Measurements from ENCODE around the gene PGGHG. TPM values are rescaled to one million over a fixed set of nuclear protein-coding genes. Genes with fewer than 3 reads are reported as not detected.

The PGGHG gene
- 23.2 and 25.1 TPM in 2 replicates for total RNA-seq
- long read RNA-seq, result 0 reads

DNA sequence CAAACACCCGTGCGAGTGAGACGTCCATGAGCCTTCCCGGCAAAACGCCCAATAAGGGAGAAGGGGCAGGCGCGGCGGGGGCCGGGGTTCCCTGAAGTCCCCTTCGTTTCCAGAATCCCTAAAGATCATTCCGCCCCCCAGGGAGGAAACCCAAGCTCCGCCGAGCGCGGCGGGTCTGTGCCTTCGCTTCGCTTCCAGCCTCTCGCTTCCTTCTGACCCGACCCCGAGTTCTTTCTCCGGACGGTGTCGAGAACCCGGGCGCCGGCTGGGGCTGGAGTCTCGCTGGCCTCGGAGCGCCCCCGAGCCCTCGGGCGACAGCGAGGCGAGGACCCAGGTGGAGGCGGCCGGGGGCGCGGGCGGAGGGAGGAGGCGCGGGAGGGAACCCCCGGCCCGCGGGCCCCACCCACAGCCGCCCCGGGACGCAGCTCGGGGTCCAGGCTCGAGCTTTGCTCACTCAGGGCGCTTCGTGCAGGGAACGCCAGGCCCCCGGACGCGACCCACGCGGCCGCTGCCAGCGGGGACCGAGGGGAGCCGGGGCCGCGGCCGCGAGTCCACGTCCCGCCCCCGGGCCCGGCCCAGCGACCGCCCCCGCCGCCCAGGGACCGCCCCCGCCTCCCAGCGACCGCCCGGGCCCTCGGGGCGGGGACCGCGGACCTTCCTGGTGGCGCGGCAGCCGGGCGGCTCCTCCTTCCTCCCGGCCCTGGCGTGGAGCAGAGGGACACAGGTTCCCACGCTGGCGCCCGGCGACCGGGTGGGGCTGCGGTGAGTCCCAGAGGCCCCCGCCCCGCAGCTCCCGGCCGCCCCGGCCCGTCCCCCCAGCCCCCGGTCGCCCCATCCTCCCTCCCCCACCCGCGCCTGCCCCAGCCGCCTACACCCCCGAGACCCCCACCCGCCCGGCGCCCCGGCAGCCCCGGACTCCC lies at the start of gene PGGHG:
PGGHG (plus strand) TSS at position 649 of the 920 bp plus-strand sequence. CDS start 691 bp downstream, outside the sequence.
- peak; percentile 40 for DNase-seq (ENCODE audit: low read depth, low spot score)
- peak within 1 kb of the TSS; percentile 77 for H3K4me3 Mint-ChIP-seq
- peaks cover 13% of the 10 kb centered on the region for H3K27me3 Mint-ChIP-seq (ENCODE audit: low read depth)
- H3K27ac Mint-ChIP-seq (ENCODE audit: unreplicated experiment), result no peak within 1 kb of the TSS
- TF ChIP-seq CTCF (conservative IDR thresholded peaks at IDR 0.05), result no peak
- peaks cover 5% of the 10 kb centered on the region for H3K4me1 Mint-ChIP-seq
- H3K36me3 Mint-ChIP-seq (ENCODE audit: low read depth), result no peaks in the 10 kb centered on the region
- no peaks in the 10 kb centered on the region for H3K9me3 Mint-ChIP-seq

DNA sequence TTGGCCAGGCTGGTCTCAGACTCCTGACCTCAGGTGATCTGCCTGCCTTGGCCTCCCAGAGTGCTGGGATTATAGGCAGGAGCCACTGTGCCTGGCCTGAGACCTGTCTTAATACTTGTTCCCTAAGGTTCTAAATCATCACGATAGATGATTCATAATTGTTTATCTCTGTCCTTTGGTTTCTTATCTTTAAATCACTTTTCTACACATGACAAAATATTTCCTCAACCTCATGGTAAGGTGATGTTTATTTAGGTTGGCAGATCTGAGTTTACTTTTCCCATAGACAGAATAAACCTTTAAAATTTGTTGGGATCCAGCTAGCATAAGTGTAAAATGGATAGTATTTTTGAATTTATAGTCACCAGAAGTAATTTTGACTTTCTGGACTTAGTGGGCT lies 48.6 kb upstream of the PGGHG start:
- peaks cover 23% of the 10 kb centered on the region for H3K4me1 Mint-ChIP-seq
- no peaks in the 10 kb centered on the region for H3K27me3 Mint-ChIP-seq (ENCODE audit: low read depth)
- no peak overlapping the region for H3K27ac Mint-ChIP-seq (ENCODE audit: unreplicated experiment)
- DNase-seq (ENCODE audit: low read depth, low spot score), result no peak
- H3K4me3 Mint-ChIP-seq, result no peak overlapping the region
- TF ChIP-seq CTCF (conservative IDR thresholded peaks at IDR 0.05), result no peak
- no peaks in the 10 kb centered on the region for H3K9me3 Mint-ChIP-seq
- H3K36me3 Mint-ChIP-seq (ENCODE audit: low read depth), result peaks cover 6% of the 10 kb centered on the region

GRCh38 chr11:241634-242033 lies 47.3 kb upstream of the PGGHG start:
- H3K27me3 Mint-ChIP-seq (ENCODE audit: low read depth), result no peaks in the 10 kb centered on the region
- no peak for TF ChIP-seq CTCF (conservative IDR thresholded peaks at IDR 0.05)
- peak overlapping the region; percentile 3 for H3K4me3 Mint-ChIP-seq
- no peaks in the 10 kb centered on the region for H3K9me3 Mint-ChIP-seq
- no peak overlapping the region for H3K27ac Mint-ChIP-seq (ENCODE audit: unreplicated experiment)
- H3K4me1 Mint-ChIP-seq, result peaks cover 18% of the 10 kb centered on the region
- no peak for DNase-seq (ENCODE audit: low read depth, low spot score)
- peaks cover 8% of the 10 kb centered on the region for H3K36me3 Mint-ChIP-seq (ENCODE audit: low read depth)

- Mint-ChIP-seq H3K27ac (ENCODE audit: unreplicated experiment) (no peak overlapping the region), H3K9me3 (no peaks in the 10 kb centered on the region), H3K36me3 (ENCODE audit: low read depth) (peaks cover 17% of the 10 kb centered on the region), H3K4me3 (no peak overlapping the region), H3K4me1 (no peaks in the 10 kb centered on the region), H3K27me3 (ENCODE audit: low read depth) (no peaks in the 10 kb centered on the region)
- TF ChIP-seq CTCF (conservative IDR thresholded peaks at IDR 0.05), result no peak
- no peak for DNase-seq (ENCODE audit: low read depth, low spot score)
Observed at GRCh38 chr11:244376-244775, 44.5 kb upstream of the PGGHG start.

GRCh38 chr11:249062-249461 lies 39.9 kb upstream of the PGGHG start:
- H3K27ac Mint-ChIP-seq (ENCODE audit: unreplicated experiment), result no peak overlapping the region
- no peaks in the 10 kb centered on the region for H3K9me3 Mint-ChIP-seq
- H3K36me3 Mint-ChIP-seq (ENCODE audit: low read depth), result peaks cover 21% of the 10 kb centered on the region
- TF ChIP-seq CTCF (conservative IDR thresholded peaks at IDR 0.05), result no peak
- peaks cover 4% of the 10 kb centered on the region for H3K4me1 Mint-ChIP-seq
- no peak for DNase-seq (ENCODE audit: low read depth, low spot score)
- H3K27me3 Mint-ChIP-seq (ENCODE audit: low read depth), result no peaks in the 10 kb centered on the region
- H3K4me3 Mint-ChIP-seq, result no peak overlapping the region
